ENCODE data around the gene RGS9BP.

RGS9BP gene

GRCh38 chr19:32675720-32676185 is at the start of gene RGS9BP:
Gene RGS9BP (plus strand): TSS chr19:32675848. CDS start chr19:32676264, 416 bp downstream.
- CTCF ChIA-PET: interaction anchor here (1.0 kb wide), 1 partner anchor 76 kb away, joined by 4 read pairs; no protein-coding TSS in a partner anchor
- peak within 1 kb of the TSS; percentile 95 for H3K4me3 ChIP-seq (ENCODE audit: low read depth, low read length)
- POLR2A ChIA-PET: interaction anchor here (0.9 kb wide), 1 partner anchor 16 kb away, joined by 3 read pairs; the partner anchor contains the start of gene NUDT19
- no peak for TF ChIP-seq CTCF (IDR thresholded peaks at IDR 0.05; ENCODE audit: insufficient read depth, low read length, missing control alignments)
- DNase-seq (ENCODE audit: low read depth, low spot score): no peak

GRCh38 chr19:32626969-32627368 is 48.7 kb upstream of the RGS9BP start:
- no peak overlapping the region for H3K4me3 ChIP-seq (ENCODE audit: low read depth, low read length)
- DNase-seq (ENCODE audit: low read depth, low spot score): no peak
- POLR2A ChIA-PET: no interaction called here
- CTCF ChIA-PET: interaction anchor here (1.4 kb wide), 1 partner anchor 11 kb away, joined by 4 read pairs; no protein-coding TSS in a partner anchor
- no peak for TF ChIP-seq CTCF (IDR thresholded peaks at IDR 0.05; ENCODE audit: insufficient read depth, low read length, missing control alignments)

GRCh38 chr19:32627714-32628270 is 47.9 kb upstream of the RGS9BP start:
- POLR2A ChIA-PET: no interaction called here
- DNase-seq (ENCODE audit: low read depth, low spot score): no peak

GRCh38 chr19:32630338-32630737 is 45.3 kb upstream of the RGS9BP start:
- no peak overlapping the region for H3K4me3 ChIP-seq (ENCODE audit: low read depth, low read length)
- POLR2A ChIA-PET: interaction anchor here (0.6 kb wide), 1 partner anchor 25 kb away, joined by 3 read pairs; no protein-coding TSS in a partner anchor
- no peak for DNase-seq (ENCODE audit: low read depth, low spot score)
- CTCF ChIA-PET: no interaction called here
- no peak for TF ChIP-seq CTCF (IDR thresholded peaks at IDR 0.05; ENCODE audit: insufficient read depth, low read length, missing control alignments)

More at GRCh38 chr19:32627714-32628270, 47.9 kb upstream of the RGS9BP start:
- no peak for TF ChIP-seq CTCF (IDR thresholded peaks at IDR 0.05; ENCODE audit: insufficient read depth, low read length, missing control alignments)
- H3K4me3 ChIP-seq (ENCODE audit: low read depth, low read length): no peak overlapping the region
- CTCF ChIA-PET: interaction anchor here (1.4 kb wide), 1 partner anchor 10 kb away, joined by 4 read pairs; no protein-coding TSS in a partner anchor

GRCh38 chr19:32631381-32631780 is 44.3 kb upstream of the RGS9BP start:
- no peak for TF ChIP-seq CTCF (IDR thresholded peaks at IDR 0.05; ENCODE audit: insufficient read depth, low read length, missing control alignments)
- ChIA-PET POLR2A (no interaction called here), CTCF (no interaction called here)
- no peak overlapping the region for H3K4me3 ChIP-seq (ENCODE audit: low read depth, low read length)
- no peak for DNase-seq (ENCODE audit: low read depth, low spot score)

- ChIA-PET CTCF (interaction anchor here (1.0 kb wide), 1 partner anchor 10 kb away, joined by 4 read pairs; no protein-coding TSS in a partner anchor), POLR2A (no interaction called here)
- DNase-seq (ENCODE audit: low read depth, low spot score): no peak
- H3K4me3 ChIP-seq (ENCODE audit: low read depth, low read length): no peak overlapping the region
- TF ChIP-seq CTCF (IDR thresholded peaks at IDR 0.05; ENCODE audit: insufficient read depth, low read length, missing control alignments): no peak
Observed at GRCh38 chr19:32637480-32637879, 38.2 kb upstream of the RGS9BP start.
